Suprapubic skin (tissue), 4 donors: ENCODE results near the gene EXD3.

Experiments
- POLR2A ChIP-seq, 2 donors: fragments of 450-650 bp; IDR thresholded peaks; one replicate each; pipeline ENCODE4 v1.6.1; 2017; ENCODE audit warnings: antibody characterized with exemption in 2 of 2, mild to moderate bottlenecking in 2 of 2, moderate library complexity in 2 of 2
- POLR2AphosphoS5 ChIP-seq, 3 donors: sonication (generic); formaldehyde crosslinking; IDR thresholded peaks; one replicate each; pipeline ENCODE4 v1.6.1; 2017; ENCODE audit warnings: antibody characterized with exemption in 3 of 3
- TF ChIP-seq, protein P1 (sequence below), 2 donors: fragments of 200-600 bp in 1 of 2; fragments of 450-650 bp in 1 of 2; sonication (generic) in 1 of 2; IDR thresholded peaks; one replicate each; pipeline ENCODE4 v1.5.1; 2016 to 2019; ENCODE audit warnings: antibody characterized with exemption in 2 of 2, mild to moderate bottlenecking in 1 of 2, moderate library complexity in 1 of 2

DNA sequence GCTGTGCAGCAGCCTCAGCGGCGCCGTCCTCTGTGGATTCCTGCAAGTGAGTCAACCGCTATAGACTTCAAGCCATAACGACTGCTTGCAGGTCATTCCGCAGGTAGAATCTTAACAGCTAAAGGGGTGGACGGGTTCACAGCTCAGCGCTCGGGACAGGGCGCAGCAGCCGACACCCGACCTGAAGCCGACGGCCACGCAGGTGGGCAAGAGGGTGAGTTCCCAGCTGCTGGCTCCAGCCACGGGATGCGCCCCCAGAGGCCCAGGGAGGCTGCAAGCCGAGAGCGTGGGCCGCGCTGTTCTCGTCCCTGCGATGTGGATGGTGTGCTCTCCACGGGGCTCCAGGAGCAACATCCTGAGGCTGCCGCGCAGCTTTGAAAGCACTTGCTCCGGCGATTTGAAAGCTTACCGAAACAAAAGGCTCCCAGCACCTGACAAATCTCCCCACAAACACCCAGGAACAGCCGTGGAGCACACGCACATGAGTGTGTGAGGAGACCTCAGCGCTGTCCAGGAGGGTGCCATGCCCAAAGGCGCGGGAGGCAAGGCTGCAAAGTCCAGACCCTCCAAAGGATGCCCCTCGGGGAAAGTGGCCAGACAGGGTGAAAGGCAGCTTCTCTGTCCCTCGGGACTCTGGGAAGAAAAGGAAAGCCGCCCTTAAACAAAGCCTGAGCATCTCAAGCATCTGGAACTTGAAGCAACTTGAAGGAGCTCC is 48.7 kb downstream of the EXD3 start:
- TF ChIP-seq POLR2A (IDR thresholded peaks at IDR 0.05) (no peak), POLR2AphosphoS5 (IDR thresholded peaks at IDR 0.05) (no peak)
- TF ChIP-seq, protein P1, sequence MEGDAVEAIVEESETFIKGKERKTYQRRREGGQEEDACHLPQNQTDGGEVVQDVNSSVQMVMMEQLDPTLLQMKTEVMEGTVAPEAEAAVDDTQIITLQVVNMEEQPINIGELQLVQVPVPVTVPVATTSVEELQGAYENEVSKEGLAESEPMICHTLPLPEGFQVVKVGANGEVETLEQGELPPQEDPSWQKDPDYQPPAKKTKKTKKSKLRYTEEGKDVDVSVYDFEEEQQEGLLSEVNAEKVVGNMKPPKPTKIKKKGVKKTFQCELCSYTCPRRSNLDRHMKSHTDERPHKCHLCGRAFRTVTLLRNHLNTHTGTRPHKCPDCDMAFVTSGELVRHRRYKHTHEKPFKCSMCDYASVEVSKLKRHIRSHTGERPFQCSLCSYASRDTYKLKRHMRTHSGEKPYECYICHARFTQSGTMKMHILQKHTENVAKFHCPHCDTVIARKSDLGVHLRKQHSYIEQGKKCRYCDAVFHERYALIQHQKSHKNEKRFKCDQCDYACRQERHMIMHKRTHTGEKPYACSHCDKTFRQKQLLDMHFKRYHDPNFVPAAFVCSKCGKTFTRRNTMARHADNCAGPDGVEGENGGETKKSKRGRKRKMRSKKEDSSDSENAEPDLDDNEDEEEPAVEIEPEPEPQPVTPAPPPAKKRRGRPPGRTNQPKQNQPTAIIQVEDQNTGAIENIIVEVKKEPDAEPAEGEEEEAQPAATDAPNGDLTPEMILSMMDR (IDR thresholded peaks at IDR 0.05), result no peak
